K562 (cell line): ENCODE measurements around the gene C1QA. TPM values are rescaled to one million over a fixed set of nuclear protein-coding genes. Genes with fewer than 3 reads are reported as not detected.

Source experiments
- CHCHD3 ChIP-seq: fragments of 250-450 bp; sonication (Bioruptor Pico); IDR thresholded peaks from 2 replicates; pipeline ENCODE4 v2.1.2; 2022; ENCODE audit warnings: mild to moderate bottlenecking
- HSF4 ChIP-seq: fragments of 250-450 bp; sonication (Bioruptor Pico); IDR thresholded peaks from 2 replicates; pipeline ENCODE4 v2.1.2; 2022; ENCODE audit warnings: mild to moderate bottlenecking, moderate library complexity, borderline replicate concordance
- KAT7 ChIP-seq: sonication (generic); formaldehyde crosslinking; IDR thresholded peaks from 2 replicates; pipeline ENCODE4 v1.8.0; 2022; ENCODE audit warnings: missing genetic modification reagents, mild to moderate bottlenecking, borderline replicate concordance
- LEF1 ChIP-seq: fragments of 450-650 bp; IDR thresholded peaks from 2 replicates; pipeline ENCODE4 v1.6.1; 2016; ENCODE audit warnings: mild to moderate bottlenecking
- MTA2 ChIP-seq: fragments of 450-650 bp; IDR thresholded peaks from 2 replicates; pipeline ENCODE4 v1.6.1; 2016; ENCODE audit warnings: low read depth
- RBFOX2 ChIP-seq: fragments of 200-400 bp; formaldehyde crosslinking; IDR thresholded peaks from 2 replicates; pipeline ENCODE4 v1.6.1; 2017; ENCODE audit warnings: low read depth, mild to moderate bottlenecking, low read length, moderate library complexity
- RBM25 ChIP-seq: fragments of 200-400 bp; formaldehyde crosslinking; IDR thresholded peaks from 2 replicates; pipeline ENCODE4 v1.6.1; 2018; ENCODE audit warnings: low read length, low read depth, moderate library complexity; ENCODE audit not compliant: severe bottlenecking
- SPI1 ChIP-seq: IDR thresholded peaks from 2 replicates; pipeline ENCODE4 v1.6.1; 2011; ENCODE audit warnings: low read depth, low read length, control low read depth, borderline replicate concordance
- TFAM ChIP-seq: fragments of 250-450 bp; sonication (Bioruptor Pico); conservative IDR thresholded peaks from 2 replicates; pipeline ENCODE4 v1.5.0; 2021; ENCODE audit warnings: mild to moderate bottlenecking, moderate library complexity
- ZBTB2 ChIP-seq: fragments of 450-650 bp; IDR thresholded peaks from 2 replicates; pipeline ENCODE4 v1.6.1; 2016; ENCODE audit warnings: antibody characterized with exemption
- ZBTB7A ChIP-seq: IDR thresholded peaks from 2 replicates; pipeline ENCODE4 v1.6.1; 2011; ENCODE audit warnings: low read depth, mild to moderate bottlenecking, low read length, moderate library complexity, borderline replicate concordance; ENCODE audit not compliant: control insufficient read depth
- ZBTB8A ChIP-seq: fragments of 450-650 bp; IDR thresholded peaks from 2 replicates; pipeline ENCODE4 v1.6.1; 2018; ENCODE audit warnings: mild to moderate bottlenecking, moderate library complexity; ENCODE audit not compliant: partially characterized antibody
- ZKSCAN8 ChIP-seq: fragments of 200-800 bp; sonication (Bioruptor generic); IDR thresholded peaks from 2 replicates; pipeline ENCODE4 v1.6.1; 2016; ENCODE audit warnings: missing genetic modification characterization, missing compliant biosample characterization
- ZNF212 ChIP-seq: fragments of 450-650 bp; formaldehyde crosslinking; IDR thresholded peaks from 2 replicates; pipeline ENCODE4 v1.4.0; 2020; ENCODE audit warnings: mild to moderate bottlenecking
- ZSCAN29 ChIP-seq: fragments of 450-650 bp; IDR thresholded peaks from 2 replicates; pipeline ENCODE4 v1.6.1; 2017
- polyA plus RNA-seq, 8 experiments: library from polyadenylated mRNA; depleted of rRNA in 4 of 8; stranded (reverse) in 5 of 8; unstranded in 3 of 8; fragments of >200 nt; fragmentation: Nextera tagmentation in 2 of 8; fragmentation: Illumina TruSeq in 1 of 8; extraction: Ambion mirVana in 2 of 8; extraction: Trizol in 1 of 8; gene quantifications; 2 replicates each; pipeline versions ENCODE4 v1.2.1 to v1.2.3, GENCODE V29; 2011 to 2014; ENCODE audit warnings: inconsistent platforms in 1 of 8, missing spikeins in 1 of 8
- total RNA-seq, 7 experiments: library from RNA; depleted of rRNA in 6 of 7; stranded (reverse); fragments of >200 nt in 6 of 7; fragmentation: Illumina TruSeq in 2 of 7; extraction: Trizol in 2 of 7; gene quantifications; 2 replicates each; pipeline versions ENCODE4 v1.2.1 to v1.2.3, GENCODE V29; 2011 to 2021; ENCODE audit warnings: low replicate concordance in 1 of 7
- TF ChIP-seq, protein P1 (sequence below): fragments of 450-650 bp; IDR thresholded peaks from 2 replicates; pipeline ENCODE4 v1.6.1; 2016; ENCODE audit warnings: missing biosample characterization, missing genetic modification characterization
- TF ChIP-seq, protein P2 (sequence below): IDR thresholded peaks from 2 replicates; pipeline ENCODE4 v1.6.1; 2014; ENCODE audit warnings: antibody characterized with exemption
- TF ChIP-seq, protein P3 (sequence below), 2 experiments: IDR thresholded peaks; 2 replicates each; pipeline ENCODE4 v1.6.1; 2012; ENCODE audit warnings: improper control_type of control experiment in 2 of 2, low read depth in 2 of 2, low read length in 2 of 2, borderline replicate concordance in 1 of 2
- TF ChIP-seq, protein P4 (sequence below): fragments of 200-800 bp; sonication (Bioruptor generic); IDR thresholded peaks from 2 replicates; pipeline ENCODE4 v1.6.1; 2017; ENCODE audit warnings: missing genetic modification characterization, missing compliant biosample characterization

C1QA gene
- total and polyA plus RNA-seq, 9 of the 15 experiments (the other 6 are each of a cell fraction or from before 2014, with no cell fraction given): 0.71 TPM; not detected in 8

- TF ChIP-seq, protein P1, sequence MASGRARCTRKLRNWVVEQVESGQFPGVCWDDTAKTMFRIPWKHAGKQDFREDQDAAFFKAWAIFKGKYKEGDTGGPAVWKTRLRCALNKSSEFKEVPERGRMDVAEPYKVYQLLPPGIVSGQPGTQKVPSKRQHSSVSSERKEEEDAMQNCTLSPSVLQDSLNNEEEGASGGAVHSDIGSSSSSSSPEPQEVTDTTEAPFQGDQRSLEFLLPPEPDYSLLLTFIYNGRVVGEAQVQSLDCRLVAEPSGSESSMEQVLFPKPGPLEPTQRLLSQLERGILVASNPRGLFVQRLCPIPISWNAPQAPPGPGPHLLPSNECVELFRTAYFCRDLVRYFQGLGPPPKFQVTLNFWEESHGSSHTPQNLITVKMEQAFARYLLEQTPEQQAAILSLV: no peak
- TF ChIP-seq, protein P2, sequence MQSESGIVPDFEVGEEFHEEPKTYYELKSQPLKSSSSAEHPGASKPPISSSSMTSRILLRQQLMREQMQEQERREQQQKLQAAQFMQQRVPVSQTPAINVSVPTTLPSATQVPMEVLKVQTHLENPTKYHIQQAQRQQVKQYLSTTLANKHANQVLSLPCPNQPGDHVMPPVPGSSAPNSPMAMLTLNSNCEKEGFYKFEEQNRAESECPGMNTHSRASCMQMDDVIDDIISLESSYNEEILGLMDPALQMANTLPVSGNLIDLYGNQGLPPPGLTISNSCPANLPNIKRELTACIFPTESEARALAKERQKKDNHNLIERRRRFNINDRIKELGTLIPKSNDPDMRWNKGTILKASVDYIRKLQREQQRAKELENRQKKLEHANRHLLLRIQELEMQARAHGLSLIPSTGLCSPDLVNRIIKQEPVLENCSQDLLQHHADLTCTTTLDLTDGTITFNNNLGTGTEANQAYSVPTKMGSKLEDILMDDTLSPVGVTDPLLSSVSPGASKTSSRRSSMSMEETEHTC: no peak
- TF ChIP-seq ZBTB7A (peak; percentile 19; the same call in 1 of the 2 replicates), RBM25 (no peak), TFAM (CRISPR knock-in tag) (no peak), RBFOX2 (no peak), CHCHD3 (CRISPR knock-in tag) (no peak), ZBTB8A (no peak), ZKSCAN8 (CRISPR knock-in tag) (no peak), KAT7 (no peak), ZBTB2 (no peak), MTA2 (no peak), ZSCAN29 (no peak), ZNF212 (CRISPR knock-in tag) (no peak), HSF4 (CRISPR knock-in tag) (no peak), SPI1 (no peak), LEF1 (no peak)
- TF ChIP-seq, protein P3, sequence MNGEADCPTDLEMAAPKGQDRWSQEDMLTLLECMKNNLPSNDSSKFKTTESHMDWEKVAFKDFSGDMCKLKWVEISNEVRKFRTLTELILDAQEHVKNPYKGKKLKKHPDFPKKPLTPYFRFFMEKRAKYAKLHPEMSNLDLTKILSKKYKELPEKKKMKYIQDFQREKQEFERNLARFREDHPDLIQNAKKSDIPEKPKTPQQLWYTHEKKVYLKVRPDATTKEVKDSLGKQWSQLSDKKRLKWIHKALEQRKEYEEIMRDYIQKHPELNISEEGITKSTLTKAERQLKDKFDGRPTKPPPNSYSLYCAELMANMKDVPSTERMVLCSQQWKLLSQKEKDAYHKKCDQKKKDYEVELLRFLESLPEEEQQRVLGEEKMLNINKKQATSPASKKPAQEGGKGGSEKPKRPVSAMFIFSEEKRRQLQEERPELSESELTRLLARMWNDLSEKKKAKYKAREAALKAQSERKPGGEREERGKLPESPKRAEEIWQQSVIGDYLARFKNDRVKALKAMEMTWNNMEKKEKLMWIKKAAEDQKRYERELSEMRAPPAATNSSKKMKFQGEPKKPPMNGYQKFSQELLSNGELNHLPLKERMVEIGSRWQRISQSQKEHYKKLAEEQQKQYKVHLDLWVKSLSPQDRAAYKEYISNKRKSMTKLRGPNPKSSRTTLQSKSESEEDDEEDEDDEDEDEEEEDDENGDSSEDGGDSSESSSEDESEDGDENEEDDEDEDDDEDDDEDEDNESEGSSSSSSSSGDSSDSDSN (IDR thresholded peaks at IDR 0.05; ENCODE audit: borderline replicate concordance in 1 of 2, low read depth in 2 of 2, low read length in 2 of 2): no peak
- TF ChIP-seq, protein P4, sequence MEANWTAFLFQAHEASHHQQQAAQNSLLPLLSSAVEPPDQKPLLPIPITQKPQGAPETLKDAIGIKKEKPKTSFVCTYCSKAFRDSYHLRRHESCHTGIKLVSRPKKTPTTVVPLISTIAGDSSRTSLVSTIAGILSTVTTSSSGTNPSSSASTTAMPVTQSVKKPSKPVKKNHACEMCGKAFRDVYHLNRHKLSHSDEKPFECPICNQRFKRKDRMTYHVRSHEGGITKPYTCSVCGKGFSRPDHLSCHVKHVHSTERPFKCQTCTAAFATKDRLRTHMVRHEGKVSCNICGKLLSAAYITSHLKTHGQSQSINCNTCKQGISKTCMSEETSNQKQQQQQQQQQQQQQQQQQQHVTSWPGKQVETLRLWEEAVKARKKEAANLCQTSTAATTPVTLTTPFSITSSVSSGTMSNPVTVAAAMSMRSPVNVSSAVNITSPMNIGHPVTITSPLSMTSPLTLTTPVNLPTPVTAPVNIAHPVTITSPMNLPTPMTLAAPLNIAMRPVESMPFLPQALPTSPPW (CRISPR knock-in tag): peak; percentile 64
Measured at GRCh38 chr1:22641906-22642636, 5.6 kb downstream of the C1QA start (continued).
